ENCODE data around the gene IFT52.
A peak's percentile ranks its signal among the peaks of the same experiment; 100 is the strongest.
"Not testable (repeated sequence)": the region's sequence is repeated elsewhere in the genome, so short reads cannot be mapped to it uniquely, and the experiment has no call there.

Gene IFT52

GRCh38 chr20:43588526-43588925 lies 2.2 kb upstream of the IFT52 start:
- H2AFZ ChIP-seq (ENCODE audit: low read length); H3K9me3 ChIP-seq (replicated peaks in 1 of 2; ENCODE audit: control insufficient read depth in 2 of 2, insufficient read depth in 1 of 2, low read depth in 1 of 2, low read length in 2 of 2); H3K36me3 ChIP-seq (replicated peaks in 1 of 2; ENCODE audit: control insufficient read depth in 2 of 2, insufficient read depth in 2 of 2, low read length in 2 of 2); H4K8ac ChIP-seq (ENCODE audit: low read depth, low read length); H3K79me1 ChIP-seq (ENCODE audit: low read depth, low read length); H2AK5ac ChIP-seq (ENCODE audit: low read depth, low read length); H3K4ac ChIP-seq (ENCODE audit: low read length); H3K14ac ChIP-seq (ENCODE audit: low read length); H3K18ac ChIP-seq (ENCODE audit: low read length); H3K23ac ChIP-seq (ENCODE audit: low read depth, low read length, poor library complexity); H3K27me3 ChIP-seq (ENCODE audit: control insufficient read depth in 3 of 3, insufficient read depth in 3 of 3, low read depth in 1 of 3, low read length in 3 of 3); H3K4me1 ChIP-seq (ENCODE audit: control insufficient read depth in 2 of 2, insufficient read depth in 1 of 2, low read depth in 1 of 2, low read length in 2 of 2); H3K4me2 ChIP-seq (ENCODE audit: insufficient read depth, low read length, poor library complexity, severe bottlenecking); H3K27ac ChIP-seq (replicated peaks; ENCODE audit: low read length); H4K91ac ChIP-seq (ENCODE audit: low read depth, low read length, poor library complexity); DNase-seq (ENCODE audit: low spot score); H3K4me3 ChIP-seq (ENCODE audit: low read length in 2 of 2); H2BK5ac ChIP-seq (ENCODE audit: low read length); H3K9ac ChIP-seq (ENCODE audit: low read depth, low read length, poor library complexity); H2BK15ac ChIP-seq (ENCODE audit: low read length); H2BK12ac ChIP-seq (ENCODE audit: low read length); H2BK120ac ChIP-seq (ENCODE audit: low read depth, low read length): not testable (repeated sequence)
- no CpG with 5 or more reads among the region's 10 CpGs for WGBS, 2 donors (ENCODE audit: extremely low coverage in 2 of 2, insufficient read length in 2 of 2, insufficient replicate concordance in 1 of 2)

GRCh38 chr20:43590036-43590391 lies 723 bp upstream of the IFT52 start:
- no peak for DNase-seq (ENCODE audit: low spot score)
- peak overlapping the region; percentile 84 for H3K18ac ChIP-seq (ENCODE audit: low read length)

GRCh38 chr20:43601960-43602359 lies 11.2 kb downstream of the IFT52 start:
- H2AFZ ChIP-seq (ENCODE audit: low read length); H4K91ac ChIP-seq (ENCODE audit: low read depth, low read length, poor library complexity); H2BK12ac ChIP-seq (ENCODE audit: low read length); H2BK15ac ChIP-seq (ENCODE audit: low read length); H3K27ac ChIP-seq (replicated peaks; ENCODE audit: low read length); H2BK120ac ChIP-seq (ENCODE audit: low read depth, low read length); H3K18ac ChIP-seq (ENCODE audit: low read length); H3K23ac ChIP-seq (ENCODE audit: low read depth, low read length, poor library complexity); H3K9ac ChIP-seq (ENCODE audit: low read depth, low read length, poor library complexity); H4K8ac ChIP-seq (ENCODE audit: low read depth, low read length); H3K79me1 ChIP-seq (ENCODE audit: low read depth, low read length); H3K4me3 ChIP-seq (ENCODE audit: low read length in 2 of 2); DNase-seq (ENCODE audit: low spot score); H3K4ac ChIP-seq (ENCODE audit: low read length); H3K9me3 ChIP-seq (replicated peaks in 1 of 2; ENCODE audit: control insufficient read depth in 2 of 2, insufficient read depth in 1 of 2, low read depth in 1 of 2, low read length in 2 of 2); H3K27me3 ChIP-seq (ENCODE audit: control insufficient read depth in 3 of 3, insufficient read depth in 3 of 3, low read depth in 1 of 3, low read length in 3 of 3); H3K14ac ChIP-seq (ENCODE audit: low read length); H2AK5ac ChIP-seq (ENCODE audit: low read depth, low read length); H2BK5ac ChIP-seq (ENCODE audit: low read length); H3K4me2 ChIP-seq (ENCODE audit: insufficient read depth, low read length, poor library complexity, severe bottlenecking); H3K4me1 ChIP-seq (ENCODE audit: control insufficient read depth in 2 of 2, insufficient read depth in 1 of 2, low read depth in 1 of 2, low read length in 2 of 2): not testable (repeated sequence)
- H3K36me3 ChIP-seq (replicated peaks in 1 of 2; ENCODE audit: control insufficient read depth in 2 of 2, insufficient read depth in 2 of 2, low read length in 2 of 2): peaks cover 16 to 76% of the 10 kb centered on the region in 2 donors
- WGBS, 2 donors (ENCODE audit: extremely low coverage in 2 of 2, insufficient read length in 2 of 2, insufficient replicate concordance in 1 of 2): no CpG with 5 or more reads among the region's 8 CpGs

More at GRCh38 chr20:43590036-43590391, 723 bp upstream of the IFT52 start:
- Histone ChIP-seq H3K27ac (replicated peaks; ENCODE audit: low read length) (peak overlapping the region; percentile 40), H3K23ac (ENCODE audit: low read depth, low read length, poor library complexity) (no peak overlapping the region), H3K9me3 (replicated peaks in 1 of 2; ENCODE audit: control insufficient read depth in 2 of 2, insufficient read depth in 1 of 2, low read depth in 1 of 2, low read length in 2 of 2) (no peaks in the 10 kb centered on the region), H2BK12ac (ENCODE audit: low read length) (no peak overlapping the region), H2BK5ac (ENCODE audit: low read length) (no peak overlapping the region), H3K4ac (ENCODE audit: low read length) (no peak overlapping the region), H4K8ac (ENCODE audit: low read depth, low read length) (no peak overlapping the region), H3K9ac (ENCODE audit: low read depth, low read length, poor library complexity) (no peak overlapping the region), H4K91ac (ENCODE audit: low read depth, low read length, poor library complexity) (no peak overlapping the region), H3K79me1 (ENCODE audit: low read depth, low read length) (no peaks in the 10 kb centered on the region), H2BK120ac (ENCODE audit: low read depth, low read length) (no peak overlapping the region), H3K36me3 (replicated peaks in 1 of 2; ENCODE audit: control insufficient read depth in 2 of 2, insufficient read depth in 2 of 2, low read length in 2 of 2) (peaks cover 2 to 9% of the 10 kb centered on the region in 2 donors), H3K4me3 (ENCODE audit: low read length in 2 of 2) (peak overlapping the region; percentile 74 to 83), H2BK15ac (ENCODE audit: low read length) (no peak overlapping the region), H3K27me3 (ENCODE audit: control insufficient read depth in 3 of 3, insufficient read depth in 3 of 3, low read depth in 1 of 3, low read length in 3 of 3) (peaks cover 0 to 4% (median 0%) of the 10 kb centered on the region in 3 experiments), H3K14ac (ENCODE audit: low read length) (no peak overlapping the region), H3K4me2 (ENCODE audit: insufficient read depth, low read length, poor library complexity, severe bottlenecking) (peak overlapping the region; percentile 64), H2AK5ac (ENCODE audit: low read depth, low read length) (no peak overlapping the region), H3K4me1 (ENCODE audit: control insufficient read depth in 2 of 2, insufficient read depth in 1 of 2, low read depth in 1 of 2, low read length in 2 of 2) (peaks cover 3 to 4% of the 10 kb centered on the region in 2 donors), H2AFZ (ENCODE audit: low read length) (peak overlapping the region; percentile 95)
- no CpG with 5 or more reads among the region's 9 CpGs for WGBS, 2 donors (ENCODE audit: extremely low coverage in 2 of 2, insufficient read length in 2 of 2, insufficient replicate concordance in 1 of 2)

DNA sequence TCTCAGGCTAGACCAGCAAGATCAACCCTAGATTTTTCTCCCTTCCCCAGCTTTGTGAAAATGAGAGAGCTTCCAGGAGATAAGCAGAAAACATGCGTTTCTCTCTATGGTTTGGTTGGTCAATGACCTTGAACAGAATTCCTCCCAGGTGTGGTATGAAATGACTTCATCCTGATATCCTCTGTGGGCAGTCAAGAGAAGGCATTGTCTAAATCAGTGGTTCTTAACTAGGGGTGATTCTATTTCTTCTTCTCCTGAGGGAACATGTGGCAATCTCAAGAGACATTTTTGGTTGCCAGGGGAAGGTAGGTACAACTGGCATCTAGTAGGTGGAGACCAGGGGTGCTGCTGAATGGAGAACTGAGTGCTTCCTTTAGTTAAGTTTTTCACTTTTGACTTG lies 12.4 kb downstream of the IFT52 start:
- H4K8ac ChIP-seq (ENCODE audit: low read depth, low read length): no peak overlapping the region
- no peaks in the 10 kb centered on the region for H3K27me3 ChIP-seq (ENCODE audit: control insufficient read depth in 3 of 3, insufficient read depth in 3 of 3, low read depth in 1 of 3, low read length in 3 of 3)
- peaks cover 15 to 68% of the 10 kb centered on the region in 2 donors for H3K36me3 ChIP-seq (replicated peaks in 1 of 2; ENCODE audit: control insufficient read depth in 2 of 2, insufficient read depth in 2 of 2, low read length in 2 of 2)
- no peak overlapping the region for H2AK5ac ChIP-seq (ENCODE audit: low read depth, low read length)
- H3K18ac ChIP-seq (ENCODE audit: low read length): no peak overlapping the region
- H2AFZ ChIP-seq (ENCODE audit: low read length): no peak overlapping the region
- H3K79me1 ChIP-seq (ENCODE audit: low read depth, low read length): peaks cover 2% of the 10 kb centered on the region
- no CpG with 5 or more reads among the region's 1 CpG for WGBS, 2 donors (ENCODE audit: extremely low coverage in 2 of 2, insufficient read length in 2 of 2, insufficient replicate concordance in 1 of 2)
- no peak overlapping the region for H2BK12ac ChIP-seq (ENCODE audit: low read length)
- no peak overlapping the region for H4K91ac ChIP-seq (ENCODE audit: low read depth, low read length, poor library complexity)
- H3K9me3 ChIP-seq (replicated peaks in 1 of 2; ENCODE audit: control insufficient read depth in 2 of 2, insufficient read depth in 1 of 2, low read depth in 1 of 2, low read length in 2 of 2): no peaks in the 10 kb centered on the region
- H3K4ac ChIP-seq (ENCODE audit: low read length): no peak overlapping the region
- H3K4me1 ChIP-seq (ENCODE audit: control insufficient read depth in 2 of 2, insufficient read depth in 1 of 2, low read depth in 1 of 2, low read length in 2 of 2): no peaks in the 10 kb centered on the region
- no peak overlapping the region for H2BK5ac ChIP-seq (ENCODE audit: low read length)
- DNase-seq (ENCODE audit: low spot score): no peak
- H3K23ac ChIP-seq (ENCODE audit: low read depth, low read length, poor library complexity): no peak overlapping the region
- H3K14ac ChIP-seq (ENCODE audit: low read length): no peak overlapping the region
- no peak overlapping the region for H2BK15ac ChIP-seq (ENCODE audit: low read length)
- no peak overlapping the region for H3K9ac ChIP-seq (ENCODE audit: low read depth, low read length, poor library complexity)
- no peak overlapping the region for H3K27ac ChIP-seq (replicated peaks; ENCODE audit: low read length)
- H3K4me3 ChIP-seq (ENCODE audit: low read length in 2 of 2): no peak overlapping the region
- H3K4me2 ChIP-seq (ENCODE audit: insufficient read depth, low read length, poor library complexity, severe bottlenecking): no peak overlapping the region
- no peak overlapping the region for H2BK120ac ChIP-seq (ENCODE audit: low read depth, low read length)

All from neuronal stem cell (in vitro differentiated cells).